ENCODE measurements around the gene RBM5.

RBM5 gene

GRCh38 chr3:50122071-50122470 is 33.4 kb downstream of the RBM5 start:
- DNase-seq, result no peak

- DNase-seq, result no peak
Measured at GRCh38 chr3:50122661-50123391, 34.1 kb downstream of the RBM5 start.

- DNase-seq, result no peak
Measured at GRCh38 chr3:50123394-50124051, 34.8 kb downstream of the RBM5 start.

- DNase-seq, result no peak
Measured at GRCh38 chr3:50124052-50124799, 35.5 kb downstream of the RBM5 start.

GRCh38 chr3:50124800-50125178 is 36.1 kb downstream of the RBM5 start:
- DNase-seq, result no peak

- no peak for DNase-seq
Measured at GRCh38 chr3:50125541-50126286, 37.0 kb downstream of the RBM5 start.

- DNase-seq, result peak; percentile 78
Measured at GRCh38 chr3:50126287-50127211, 37.8 kb downstream of the RBM5 start.

DNA sequence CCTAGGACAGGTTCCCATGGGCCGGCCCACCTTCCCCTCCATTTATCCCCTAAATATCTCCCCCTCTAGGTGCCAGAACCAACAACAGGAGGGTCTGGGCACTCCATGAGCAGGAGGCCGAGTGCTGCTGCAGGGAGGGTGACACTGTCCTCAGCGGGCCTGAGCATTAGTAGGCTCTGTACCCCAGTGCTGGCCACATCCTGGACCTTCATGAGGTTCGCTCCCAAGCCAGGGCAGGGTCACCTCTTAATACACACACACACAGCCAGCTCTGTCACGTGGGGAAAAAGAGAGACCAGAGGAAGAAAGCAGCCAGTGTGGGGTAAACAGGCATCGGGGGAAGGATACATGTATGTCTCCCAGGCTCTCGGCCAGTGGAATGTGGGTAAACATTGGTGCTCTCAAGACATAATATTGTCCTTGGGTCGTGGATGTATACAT is 38.6 kb downstream of the RBM5 start:
- DNase-seq, result no peak

DNA sequence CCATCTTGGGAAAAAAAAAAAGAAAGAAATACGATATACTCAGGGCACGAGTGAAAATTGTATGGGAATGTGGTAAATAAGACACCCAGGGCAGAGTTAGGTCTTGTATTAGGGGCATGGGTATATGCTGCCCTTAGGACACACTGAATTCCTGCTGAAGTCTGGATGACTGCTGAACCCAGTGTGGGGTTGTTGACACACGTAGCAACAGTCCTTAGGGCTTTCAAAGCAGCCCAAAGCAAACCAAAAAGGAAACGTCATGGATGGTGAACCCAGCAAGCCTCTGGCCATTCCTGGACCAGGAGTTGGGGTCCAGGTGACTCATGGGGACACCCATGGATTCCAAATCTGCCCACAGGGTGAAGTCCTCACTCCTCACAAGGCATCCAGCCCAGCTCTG is 39.3 kb downstream of the RBM5 start:
- DNase-seq, result no peak

DNA sequence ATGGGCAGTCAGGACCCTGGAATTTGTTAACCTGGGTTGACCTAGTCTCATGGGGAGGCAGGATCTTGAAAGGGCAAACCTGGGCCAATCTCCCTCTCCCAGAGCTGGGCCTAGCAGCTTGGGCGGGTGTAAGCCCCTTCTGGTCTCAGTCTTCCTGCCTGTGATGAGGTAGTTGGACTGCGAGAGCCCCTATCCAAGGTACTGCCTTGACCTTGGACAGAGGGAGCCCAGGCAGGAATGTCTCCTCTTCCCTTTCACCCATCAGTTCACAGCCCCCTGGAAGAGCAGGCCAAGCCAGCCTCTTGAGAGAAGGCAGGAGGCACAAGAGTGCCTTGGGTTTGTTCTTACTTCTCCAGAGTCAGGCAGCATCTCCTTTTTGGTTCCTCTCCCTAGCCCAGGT is 41.7 kb downstream of the RBM5 start:
- DNase-seq, result no peak

DNA sequence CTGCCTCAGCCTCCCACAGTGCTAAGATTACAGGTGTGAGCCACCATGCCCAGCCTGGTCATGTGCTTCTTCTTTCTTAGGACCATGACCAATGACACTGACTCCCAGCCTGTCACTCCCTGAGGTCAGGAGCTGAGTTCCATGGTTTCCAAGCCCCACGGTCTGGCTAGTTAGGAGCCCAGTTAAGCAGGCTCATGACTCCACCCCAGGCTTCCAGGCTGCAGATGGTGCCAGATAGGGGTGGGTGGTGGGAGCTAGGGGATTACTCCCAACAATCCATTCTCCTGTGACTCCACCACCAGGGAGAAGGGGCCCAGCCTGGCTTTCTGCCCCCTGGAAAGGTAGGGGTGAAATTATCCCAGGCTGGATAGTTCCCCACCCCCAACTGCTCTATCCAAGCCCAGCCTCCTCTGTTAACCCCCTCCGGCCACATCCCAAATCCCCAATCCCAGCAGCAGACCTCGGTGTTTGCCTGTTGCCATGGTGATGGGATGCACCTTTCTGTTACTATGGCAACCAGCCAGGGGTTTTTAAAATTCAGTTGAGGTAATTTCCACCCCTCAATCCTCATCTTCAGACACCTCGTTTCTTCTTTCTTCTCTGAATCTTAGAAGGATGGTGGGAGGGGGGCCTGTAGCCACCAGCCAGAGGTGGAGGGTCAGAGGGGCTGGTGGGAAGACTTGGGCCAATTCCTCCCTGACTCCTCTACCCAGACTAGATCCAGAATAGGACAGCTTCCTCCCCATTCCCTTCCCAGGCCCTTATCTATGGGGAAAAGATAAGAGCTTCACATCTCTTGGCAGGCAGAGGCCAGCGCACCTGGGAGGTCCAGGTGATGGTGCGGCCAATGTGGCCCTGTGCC is 43.9 kb downstream of the RBM5 start:
- DNase-seq, result peak; percentile 66

GRCh38 chr3:50133283-50133615 is 44.5 kb downstream of the RBM5 start:
- DNase-seq, result peak; percentile 50

GRCh38 chr3:50134367-50134766 is 45.6 kb downstream of the RBM5 start:
- no peak for DNase-seq

- DNase-seq, result no peak
Measured at GRCh38 chr3:50135964-50136363, 47.2 kb downstream of the RBM5 start.

DNA sequence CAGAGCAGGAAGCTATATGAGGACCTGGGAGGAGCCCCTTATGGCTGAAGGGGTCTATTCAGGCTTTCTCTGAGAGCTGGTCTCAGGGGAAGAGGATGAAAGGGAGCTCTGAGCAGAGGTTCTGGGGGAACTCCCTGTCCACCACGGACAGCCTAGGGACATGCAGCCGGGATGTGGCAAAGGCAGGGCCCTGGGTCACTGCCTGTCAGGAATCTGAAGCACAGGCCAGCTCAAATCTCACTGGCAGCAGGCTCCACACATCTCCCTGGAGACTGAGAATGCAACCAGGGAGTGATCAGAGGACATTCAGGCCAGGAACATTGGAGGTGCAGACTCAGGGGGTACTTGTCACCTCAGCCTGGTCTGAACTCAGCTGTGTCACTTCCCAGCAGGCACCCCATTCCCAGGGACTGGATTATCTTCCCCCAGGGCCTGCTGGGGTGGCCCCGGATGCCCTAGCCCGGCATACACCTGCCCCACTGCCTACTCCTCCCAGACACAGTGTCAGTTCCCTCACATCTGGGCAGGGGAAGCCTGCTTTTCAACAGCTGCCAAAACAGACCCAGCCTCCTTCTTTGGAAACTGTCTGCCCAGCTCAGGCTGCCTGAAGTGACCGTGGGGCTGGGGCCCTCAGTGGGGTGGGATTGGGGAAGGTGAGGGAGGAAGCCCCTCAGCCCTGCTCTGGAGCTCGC is 48.1 kb downstream of the RBM5 start:
- DNase-seq, result no peak

GRCh38 chr3:50137531-50137930 is 48.8 kb downstream of the RBM5 start:
- DNase-seq, result no peak

GRCh38 chr3:50138266-50139200 is 49.8 kb downstream of the RBM5 start:
- no peak for DNase-seq

DNA sequence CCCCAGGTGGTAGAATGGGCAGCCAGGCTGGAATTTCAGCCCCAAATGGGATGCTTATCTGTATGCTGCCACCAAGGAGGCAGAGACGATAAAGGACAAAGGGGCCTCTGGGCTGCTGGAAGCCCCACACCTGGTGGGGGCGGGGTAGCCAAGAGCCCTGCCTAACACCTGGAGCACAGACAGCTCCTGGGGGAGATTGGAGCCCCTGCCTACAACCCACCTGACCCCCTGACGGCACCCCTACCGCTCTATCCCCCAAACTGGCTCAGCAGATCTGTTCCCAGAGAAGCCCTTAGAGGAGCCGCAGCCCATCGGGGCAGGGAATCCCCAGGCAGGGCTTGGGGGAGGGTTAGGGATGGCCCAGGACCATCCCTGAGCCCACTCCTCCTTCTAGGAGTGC is 50.6 kb downstream of the RBM5 start:
- DNase-seq, result no peak

GRCh38 chr3:50139718-50140423 is 51.2 kb downstream of the RBM5 start:
- DNase-seq, result no peak

All from NCI-H524 treated with DMSO at 0.1 percent for 48 hours (cell line).